Neural progenitor cell (in vitro differentiated cells): Measurements from ENCODE around the gene ARL2. TPM values are rescaled to one million over a fixed set of nuclear protein-coding genes. Genes with fewer than 3 reads are reported as not detected.
A peak's percentile ranks its signal among the peaks of the same experiment; 100 is the strongest.

Experiments
- DNase-seq: peaks from one replicate; pipeline ENCODE4 v3.0.0-alpha.2; 2016; ENCODE audit warnings: low spot score
- H2AFZ ChIP-seq: fragments of 200-600 bp; sonication (generic); replicated peaks from 2 replicates; pipeline ENCODE4 v1.6.1; 2016; ENCODE audit warnings: antibody characterized with exemption
- H3F3A ChIP-seq: fragments of 200-600 bp; sonication (generic); 2 replicates; pipeline ENCODE4 v1.6.1; 2016; ENCODE audit warnings: antibody characterized with exemption, low read depth
- H3K27ac ChIP-seq: fragments of 200-600 bp; sonication (generic); 2 replicates; pipeline ENCODE4 v1.5.1; 2016; ENCODE audit warnings: mild to moderate bottlenecking
- H3K27me3 ChIP-seq: fragments of 200-600 bp; sonication (generic); 2 replicates; pipeline ENCODE4 v1.6.1; 2016; ENCODE audit warnings: mild to moderate bottlenecking, moderate library complexity
- H3K36me3 ChIP-seq: fragments of 200-600 bp; sonication (generic); 2 replicates; pipeline ENCODE4 v1.5.1; 2016
- H3K4me1 ChIP-seq: fragments of 200-600 bp; sonication (generic); 2 replicates; pipeline ENCODE4 v1.6.1; 2016; ENCODE audit warnings: mixed run types
- H3K4me2 ChIP-seq: fragments of 200-600 bp; sonication (generic); 2 replicates; pipeline ENCODE4 v1.6.1; 2016
- H3K4me3 ChIP-seq: fragments of 200-600 bp; sonication (generic); 2 replicates; pipeline ENCODE4 v1.5.1; 2016
- H3K79me2 ChIP-seq: fragments of 200-600 bp; sonication (generic); 2 replicates; pipeline ENCODE4 v1.6.1; 2016; ENCODE audit warnings: low read depth
- H3K9ac ChIP-seq: fragments of 200-600 bp; sonication (generic); 2 replicates; pipeline ENCODE4 v1.6.1; 2016
- H3K9me3 ChIP-seq: fragments of 200-600 bp; sonication (generic); 2 replicates; pipeline ENCODE4 v1.5.1; 2016; ENCODE audit warnings: low read depth
- H4K20me1 ChIP-seq: fragments of 200-600 bp; sonication (generic); 2 replicates; pipeline ENCODE4 v1.6.1; 2016; ENCODE audit warnings: low read depth
- H3K27ac Mint-ChIP-seq: 3 replicates; pipeline ENCODE4 v1.8.0; 2021; ENCODE audit warnings: mixed read lengths
- H3K27me3 Mint-ChIP-seq: 2 replicates; pipeline ENCODE4 v1.8.0; 2022; ENCODE audit warnings: low read depth, mild to moderate bottlenecking, inconsistent platforms, moderate library complexity, mixed read lengths; ENCODE audit not compliant: insufficient read depth
- H3K36me3 Mint-ChIP-seq: 3 replicates; pipeline ENCODE4 v1.8.0; 2021; ENCODE audit warnings: mixed read lengths
- H3K4me1 Mint-ChIP-seq: 3 replicates; pipeline ENCODE4 v1.8.0; 2021; ENCODE audit warnings: mixed read lengths
- H3K4me3 Mint-ChIP-seq: 3 replicates; pipeline ENCODE4 v1.8.0; 2021; ENCODE audit warnings: mild to moderate bottlenecking, moderate library complexity, mixed read lengths
- H3K9me3 Mint-ChIP-seq: 3 replicates; pipeline ENCODE4 v1.8.0; 2020; ENCODE audit warnings: mixed read lengths
- CTCF ChIP-seq: fragments of 200-600 bp; sonication (generic); IDR thresholded peaks from 2 replicates; pipeline ENCODE4 v1.5.1; 2017; ENCODE audit warnings: antibody characterized with exemption, mild to moderate bottlenecking
- EZH2 ChIP-seq: fragments of 200-600 bp; sonication (generic); IDR thresholded peaks from 2 replicates; pipeline ENCODE4 v1.6.1; 2017; ENCODE audit warnings: antibody characterized with exemption, mild to moderate bottlenecking, moderate library complexity
- EZH2phosphoT487 ChIP-seq: fragments of 200-600 bp; sonication (generic); IDR thresholded peaks from 2 replicates; pipeline ENCODE4 v1.6.1; 2017; ENCODE audit warnings: antibody characterized with exemption
- total RNA-seq: library from RNA; depleted of rRNA; stranded (reverse); fragments of >200 nt; gene quantifications from 2 replicates; pipeline ENCODE4 v1.2.3, GENCODE V29; 2015; ENCODE audit warnings: low replicate concordance

The ARL2 gene
- total RNA-seq, 1 donor from 2014 or later = 171 TPM

- no peaks in the 10 kb centered on the region for H3F3A ChIP-seq
- Mint-ChIP-seq H3K4me1 (peaks cover 3% of the 10 kb centered on the region), H3K27me3 (peaks cover 2% of the 10 kb centered on the region), H3K4me3 (no peak overlapping the region), H3K36me3 (no peaks in the 10 kb centered on the region), H3K9me3 (no peaks in the 10 kb centered on the region), H3K27ac (no peak overlapping the region)
- H3K79me2 ChIP-seq = no peaks in the 10 kb centered on the region
- no peaks in the 10 kb centered on the region for H3K36me3 ChIP-seq
- H2AFZ ChIP-seq = no peak overlapping the region
- no peaks in the 10 kb centered on the region for H4K20me1 ChIP-seq
- no peaks in the 10 kb centered on the region for H3K27me3 ChIP-seq
- DNase-seq = peak; percentile 55
- H3K4me3 ChIP-seq = no peak overlapping the region
- no peaks in the 10 kb centered on the region for H3K4me1 ChIP-seq
- H3K4me2 ChIP-seq = no peak overlapping the region
- peak; percentile 57 for TF ChIP-seq CTCF
- TF ChIP-seq EZH2phosphoT487 = no peak
- TF ChIP-seq EZH2 = no peak
- H3K9ac ChIP-seq = no peak overlapping the region
- H3K9me3 ChIP-seq = no peaks in the 10 kb centered on the region
- H3K27ac ChIP-seq = no peak overlapping the region
Observed at GRCh38 chr11:65060913-65061408, 47.0 kb downstream of the ARL2 start.

DNA sequence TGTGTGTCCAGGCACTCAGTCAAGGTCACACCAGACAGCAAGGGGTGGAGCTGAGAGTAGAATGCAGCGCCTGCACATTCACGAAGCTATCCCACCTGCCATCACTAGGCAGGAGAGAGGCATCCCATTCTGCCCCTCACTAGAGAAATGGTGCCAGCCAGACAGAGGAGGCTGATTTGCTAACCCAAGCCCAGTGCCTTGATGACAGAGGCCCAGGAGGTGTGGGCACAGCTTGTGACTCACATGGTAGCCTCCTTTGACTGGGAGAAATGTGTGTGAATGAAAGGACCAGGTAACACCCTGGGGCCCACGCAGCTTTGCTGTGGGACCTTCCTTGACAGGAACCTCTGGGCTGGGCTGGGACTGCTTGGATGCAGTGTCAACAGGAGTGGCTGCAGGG is 49.6 kb downstream of the ARL2 start:
- Histone ChIP-seq H3F3A (peaks cover 8% of the 10 kb centered on the region), H3K27me3 (no peaks in the 10 kb centered on the region), H3K4me2 (no peak overlapping the region), H3K9ac (no peak overlapping the region), H2AFZ (no peak overlapping the region), H3K9me3 (no peaks in the 10 kb centered on the region), H3K4me3 (no peak overlapping the region), H3K27ac (no peak overlapping the region), H3K79me2 (no peaks in the 10 kb centered on the region), H4K20me1 (no peaks in the 10 kb centered on the region), H3K36me3 (no peaks in the 10 kb centered on the region), H3K4me1 (peaks cover 15% of the 10 kb centered on the region)
- no peak for DNase-seq
- peaks cover 5% of the 10 kb centered on the region for H3K4me1 Mint-ChIP-seq
- TF ChIP-seq EZH2phosphoT487 (no peak), CTCF (no peak), EZH2 (no peak)
- H3K27me3 Mint-ChIP-seq = peaks cover 2% of the 10 kb centered on the region
- H3K4me3 Mint-ChIP-seq = no peak overlapping the region
- no peaks in the 10 kb centered on the region for H3K36me3 Mint-ChIP-seq
- H3K9me3 Mint-ChIP-seq = no peaks in the 10 kb centered on the region
- H3K27ac Mint-ChIP-seq = no peak overlapping the region

GRCh38 chr11:65064847-65065240 is 50.9 kb downstream of the ARL2 start:
- Histone ChIP-seq H3K9ac (no peak overlapping the region), H4K20me1 (no peaks in the 10 kb centered on the region), H3K27ac (no peak overlapping the region), H3K9me3 (no peaks in the 10 kb centered on the region), H2AFZ (no peak overlapping the region), H3K4me3 (no peak overlapping the region), H3K27me3 (no peaks in the 10 kb centered on the region), H3K4me2 (no peak overlapping the region), H3F3A (peaks cover 8% of the 10 kb centered on the region), H3K4me1 (peaks cover 15% of the 10 kb centered on the region), H3K79me2 (no peaks in the 10 kb centered on the region), H3K36me3 (no peaks in the 10 kb centered on the region)
- Mint-ChIP-seq H3K9me3 (no peaks in the 10 kb centered on the region), H3K4me1 (peaks cover 5% of the 10 kb centered on the region), H3K36me3 (no peaks in the 10 kb centered on the region), H3K4me3 (no peak overlapping the region), H3K27me3 (peaks cover 2% of the 10 kb centered on the region), H3K27ac (no peak overlapping the region)
- no peak for DNase-seq
- no peak for TF ChIP-seq EZH2phosphoT487
- no peak for TF ChIP-seq CTCF
- TF ChIP-seq EZH2 = no peak
